GM19395 (cell line): ENCODE results near the gene RASA3.
"Not testable (repeated sequence)": the region's sequence is repeated elsewhere in the genome, so short reads cannot be mapped to it uniquely, and the experiment has no call there.

Source experiments
- ATAC-seq: cut with Tn5 transposase; IDR thresholded peaks from one replicate; pipeline ENCODE4 v1.9.1; 2021; ENCODE audit warnings: mild to moderate bottlenecking, moderate library complexity; ENCODE audit not compliant: unreplicated experiment

Gene RASA3

DNA sequence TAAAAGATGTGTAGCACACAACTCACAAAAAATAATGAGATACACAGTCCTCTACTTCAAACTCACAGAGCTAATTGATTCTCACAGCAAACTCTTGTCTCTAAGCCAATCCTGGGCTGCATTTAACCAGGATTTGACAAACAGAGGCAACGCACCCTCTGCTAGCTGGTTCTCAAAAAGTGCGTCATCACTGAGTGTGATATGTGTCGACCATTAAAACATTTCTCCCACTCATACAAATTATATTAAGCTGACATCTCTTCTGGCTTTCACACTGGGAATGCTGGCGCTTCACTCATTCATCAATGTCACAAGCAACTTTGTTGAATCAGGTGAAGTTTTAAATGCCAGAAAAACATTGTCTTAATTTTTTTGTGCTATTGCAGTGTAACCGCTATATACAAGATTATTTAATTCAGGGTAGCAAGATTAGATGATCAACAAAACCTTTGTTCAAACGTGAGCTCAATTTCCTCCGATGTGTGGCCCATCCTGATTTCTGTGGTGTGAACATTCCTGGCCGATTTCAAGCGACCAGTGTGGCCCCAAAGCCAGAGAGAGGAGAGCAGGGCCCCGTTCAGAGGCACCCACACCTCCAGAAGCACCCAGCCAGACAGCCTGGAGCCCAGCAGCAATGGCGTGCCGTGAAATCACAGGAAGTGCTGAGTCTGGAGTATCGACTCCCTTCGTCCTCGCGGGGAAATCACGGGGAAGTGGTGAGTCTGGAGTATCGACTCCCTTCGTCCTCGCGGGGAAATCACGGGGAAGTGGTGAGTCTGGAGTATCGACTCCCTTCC is 49.4 kb downstream of the RASA3 start:
- no peak for ATAC-seq

DNA sequence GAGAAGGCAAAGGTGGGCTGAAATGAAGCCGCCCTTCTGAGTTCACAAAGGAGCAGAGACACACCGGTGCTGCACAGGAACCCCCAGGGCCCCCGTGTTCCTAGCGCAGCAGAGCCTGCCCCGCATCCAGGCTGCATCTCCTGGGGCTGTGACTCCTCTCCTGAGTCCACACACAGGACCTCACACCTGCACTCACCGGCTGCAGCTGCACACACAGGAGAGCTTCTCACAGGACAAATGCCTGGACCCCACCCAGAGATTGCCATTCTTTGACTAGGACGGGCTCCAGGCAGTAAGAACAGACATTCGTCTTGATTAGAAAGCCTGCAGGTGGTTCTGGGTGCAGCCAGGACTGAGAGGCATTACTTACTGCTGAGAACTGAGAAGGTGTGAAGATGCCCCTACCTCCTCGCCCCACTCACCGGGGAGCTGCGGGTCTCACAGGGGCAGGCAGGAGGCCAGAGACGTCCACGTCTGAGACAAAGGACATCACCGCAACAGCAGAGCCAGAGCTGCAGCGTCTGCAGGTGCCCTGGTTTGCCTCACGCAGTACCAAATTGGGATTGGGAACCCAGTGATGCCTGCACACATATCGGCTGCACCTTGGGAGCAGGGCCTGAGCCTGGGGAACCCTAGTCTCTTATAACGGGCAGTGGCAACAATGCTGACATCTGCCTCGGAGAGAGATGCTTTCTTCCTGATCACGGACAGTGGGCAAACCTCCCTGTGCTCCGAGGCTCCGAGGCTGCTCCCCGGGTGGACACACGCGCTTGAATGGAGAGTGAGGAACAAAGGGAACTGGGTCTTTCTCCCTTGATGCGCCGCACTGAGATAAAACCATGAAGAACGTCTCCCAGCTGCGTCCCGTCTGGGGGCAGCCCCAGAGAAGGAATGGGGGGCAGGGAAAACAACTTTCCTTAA is 50.4 kb downstream of the RASA3 start:
- no peak for ATAC-seq

- ATAC-seq, result no peak
Measured at GRCh38 chr13:114080739-114081561, 51.5 kb downstream of the RASA3 start.

DNA sequence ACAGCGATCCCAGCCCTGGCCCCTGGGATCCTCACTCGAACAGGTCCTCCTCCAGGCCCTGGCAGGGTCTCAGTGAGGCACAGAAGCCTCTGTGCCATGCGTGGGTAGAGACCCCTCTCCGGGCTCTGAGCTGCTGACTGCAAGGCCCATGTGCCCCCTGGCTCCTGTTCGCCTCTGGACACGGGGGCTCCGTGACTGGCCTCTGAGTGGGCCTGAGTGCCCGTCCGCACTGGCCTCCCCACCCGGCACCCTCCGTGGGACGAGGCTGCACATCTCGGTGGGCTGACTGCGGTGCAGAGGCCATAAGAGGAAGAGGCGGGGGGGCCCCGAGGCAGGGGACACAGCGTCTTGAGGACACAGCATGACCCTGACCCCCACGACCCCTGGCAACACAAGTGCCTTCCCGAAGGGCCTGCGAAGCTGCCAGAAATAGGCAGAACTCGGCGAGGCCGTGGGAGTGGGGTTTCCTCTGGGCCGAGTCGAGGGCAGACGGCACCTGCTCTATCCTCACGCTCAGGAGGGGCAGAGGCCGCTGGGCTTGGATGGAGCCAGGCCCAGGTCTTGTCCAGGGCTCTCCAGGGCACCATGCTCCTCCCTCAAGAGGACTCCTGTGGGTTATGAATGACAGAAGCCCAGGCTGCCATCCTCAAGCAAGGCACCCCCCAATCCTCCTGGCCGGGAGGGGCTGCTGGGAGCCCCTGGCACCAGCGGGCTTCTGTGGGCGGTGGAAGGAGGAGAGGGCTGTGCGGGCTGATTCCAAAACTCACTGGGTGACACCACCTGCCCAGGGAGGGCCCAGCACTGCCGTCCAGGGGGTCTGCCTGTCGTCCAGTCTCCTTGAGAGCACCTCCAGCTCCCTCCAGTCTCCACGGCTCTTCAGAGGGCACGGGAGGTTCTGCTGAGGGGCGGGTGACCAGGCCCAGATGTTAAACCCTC is 52.6 kb downstream of the RASA3 start:
- ATAC-seq, result no peak

DNA sequence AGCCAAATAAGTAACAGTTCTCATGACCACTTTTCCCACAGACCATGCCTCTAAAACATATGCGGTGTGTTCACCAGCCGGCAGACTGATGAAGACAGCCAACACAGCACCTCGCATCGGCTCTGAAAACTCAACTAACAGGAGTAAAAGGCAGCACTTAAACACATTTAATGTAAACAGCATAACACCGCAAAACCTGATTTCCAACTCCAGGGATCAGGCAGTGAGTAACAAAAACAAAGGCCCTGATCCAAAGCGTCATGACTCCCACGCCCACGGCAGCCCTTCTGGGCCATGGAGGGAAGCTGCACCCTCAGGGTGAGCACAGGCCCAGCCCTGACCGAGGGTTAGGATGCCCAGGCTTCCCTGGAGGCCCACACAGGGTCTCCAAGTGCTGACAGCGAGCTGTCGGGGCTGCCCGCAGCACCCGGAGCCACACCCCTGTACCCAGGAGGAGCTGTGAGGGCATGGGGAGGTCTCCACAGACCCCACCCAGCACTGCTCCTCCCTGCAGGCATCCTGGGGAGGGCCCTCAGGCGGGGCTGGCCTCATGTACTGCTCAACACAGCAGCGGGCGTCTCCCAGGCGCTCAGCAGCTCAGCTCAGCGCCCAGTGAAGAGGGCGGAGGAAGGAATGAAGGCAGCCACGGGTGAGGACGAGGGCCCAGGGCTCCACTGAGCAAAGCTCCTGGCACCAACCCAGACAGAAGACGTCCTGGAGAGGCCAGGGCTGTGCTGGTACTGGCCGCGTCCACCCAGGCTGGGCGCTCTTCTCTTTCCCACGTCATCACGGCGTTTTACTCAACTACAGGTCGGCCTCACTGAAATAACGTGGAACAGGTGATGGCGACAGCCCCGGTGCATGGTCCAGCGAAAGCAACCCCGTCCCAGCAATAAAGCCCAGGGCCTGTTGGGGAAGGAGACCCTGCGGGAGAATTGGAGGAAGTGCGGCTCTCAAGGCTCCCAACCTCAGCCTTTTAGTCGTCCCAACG is 53.7 kb downstream of the RASA3 start:
- no peak for ATAC-seq

- no peak for ATAC-seq
Measured at GRCh38 chr13:114077933-114078325, 54.5 kb downstream of the RASA3 start.

GRCh38 chr13:114077099-114077932 is 55.1 kb downstream of the RASA3 start:
- ATAC-seq, result no peak

DNA sequence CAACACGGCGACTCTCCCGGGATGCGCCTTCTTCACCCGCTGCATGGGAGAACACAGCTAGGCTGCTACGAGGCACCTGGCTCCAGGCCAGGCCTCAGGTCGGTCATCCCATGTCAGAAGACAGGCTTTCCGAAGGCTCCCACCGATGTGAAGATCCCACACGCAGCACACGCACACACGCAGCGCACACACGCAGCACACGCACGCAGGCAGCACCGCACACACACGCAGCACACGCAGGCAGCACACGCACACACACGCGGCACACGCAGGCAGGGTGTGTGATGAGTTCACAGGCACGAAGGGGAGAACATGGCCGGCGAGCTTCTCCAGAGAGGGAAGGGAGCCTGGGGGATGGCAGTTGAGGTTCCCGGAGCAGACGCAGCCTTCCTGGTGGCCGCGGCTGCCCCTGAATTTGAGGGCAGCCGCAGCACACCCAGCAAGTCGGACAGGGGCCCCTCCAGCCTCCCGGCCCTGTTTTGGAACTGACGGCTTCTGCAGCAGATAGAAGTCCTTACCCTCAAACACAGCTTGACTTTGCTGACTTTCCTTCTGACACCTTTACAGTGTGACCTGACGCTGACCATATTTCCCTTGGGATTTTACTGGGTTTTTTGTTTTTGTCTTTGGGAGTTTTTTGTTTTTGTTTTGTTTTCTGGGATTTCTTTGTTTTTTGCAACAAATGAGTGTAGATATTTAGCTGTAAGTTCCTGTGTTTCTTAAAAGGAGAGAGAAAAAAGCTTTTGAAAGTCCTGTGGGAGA is 55.9 kb downstream of the RASA3 start:
- no peak for ATAC-seq

DNA sequence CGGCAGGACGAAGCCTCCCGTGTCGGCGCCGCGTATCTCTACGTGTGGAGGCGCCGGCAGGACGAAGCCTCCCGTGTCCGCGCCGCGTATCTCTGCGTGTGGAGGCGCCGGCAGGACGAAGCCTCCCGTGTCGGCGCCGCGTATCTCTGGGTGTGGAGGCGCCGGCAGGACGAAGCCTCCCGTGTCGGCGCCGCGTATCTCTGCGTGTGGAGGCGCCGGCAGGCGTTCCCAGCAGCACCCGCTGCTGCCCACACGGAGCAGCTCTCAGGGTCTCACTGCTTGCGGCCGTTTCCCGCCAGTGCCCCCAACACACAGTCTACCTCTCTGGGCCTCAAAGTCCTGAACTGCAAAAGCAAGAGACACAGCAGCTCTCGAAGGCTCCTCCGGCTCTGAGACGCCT is 56.6 kb downstream of the RASA3 start:
- not testable (repeated sequence) for ATAC-seq

DNA sequence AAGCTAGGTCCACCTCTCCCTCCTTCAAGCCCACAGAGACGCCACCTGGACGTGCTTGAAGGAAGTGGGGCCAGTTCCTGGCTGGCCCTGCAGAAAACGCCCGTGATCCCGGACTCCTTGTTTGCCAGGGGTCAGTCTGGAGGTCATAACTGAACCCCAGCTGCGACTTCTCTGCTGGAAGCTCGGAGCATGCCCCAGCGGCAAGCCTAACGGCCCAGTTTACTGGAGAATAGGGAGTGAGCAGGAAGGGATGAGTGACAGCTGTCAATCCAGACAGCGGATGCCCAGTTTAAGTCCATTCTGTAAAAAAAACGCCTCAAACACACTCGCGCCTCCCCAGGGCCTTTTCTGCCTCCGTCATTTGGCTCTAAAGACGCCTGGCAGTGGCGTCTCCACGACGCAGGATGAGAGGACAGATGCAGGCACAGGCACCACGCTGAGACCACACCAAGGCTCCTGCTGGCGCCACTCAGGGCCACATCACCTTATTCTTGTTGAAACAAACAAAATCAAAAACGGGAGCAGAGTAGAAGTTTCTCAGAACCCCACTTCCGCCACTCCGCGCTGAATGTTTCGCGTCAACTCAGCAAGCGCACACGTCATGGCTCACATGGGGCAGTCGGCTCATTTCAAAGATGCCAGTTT is 57.6 kb downstream of the RASA3 start:
- no peak for ATAC-seq

- no peak for ATAC-seq
Measured at GRCh38 chr13:114073881-114074612, 58.4 kb downstream of the RASA3 start.

GRCh38 chr13:114072421-114072820 is 60.0 kb downstream of the RASA3 start:
- no peak for ATAC-seq

DNA sequence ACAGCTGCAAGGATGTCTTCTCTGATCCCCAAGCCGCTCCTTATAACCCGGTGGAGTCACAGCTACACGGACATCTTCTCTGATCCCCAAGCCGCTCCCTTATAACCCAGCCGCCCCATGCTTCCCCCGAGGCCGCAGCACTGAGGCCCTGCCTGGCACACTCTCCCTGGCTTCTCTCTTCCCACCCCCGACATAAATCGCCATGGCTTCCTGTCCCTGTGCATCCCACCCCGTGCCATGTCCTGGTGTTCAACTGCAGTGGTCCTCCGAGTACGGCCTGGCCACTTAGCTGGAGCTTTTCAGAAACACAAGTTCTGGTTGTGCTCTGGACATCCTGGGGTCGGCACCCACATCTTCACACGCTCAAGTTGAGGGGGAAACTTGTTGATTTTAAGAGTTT is 60.4 kb downstream of the RASA3 start:
- no peak for ATAC-seq

DNA sequence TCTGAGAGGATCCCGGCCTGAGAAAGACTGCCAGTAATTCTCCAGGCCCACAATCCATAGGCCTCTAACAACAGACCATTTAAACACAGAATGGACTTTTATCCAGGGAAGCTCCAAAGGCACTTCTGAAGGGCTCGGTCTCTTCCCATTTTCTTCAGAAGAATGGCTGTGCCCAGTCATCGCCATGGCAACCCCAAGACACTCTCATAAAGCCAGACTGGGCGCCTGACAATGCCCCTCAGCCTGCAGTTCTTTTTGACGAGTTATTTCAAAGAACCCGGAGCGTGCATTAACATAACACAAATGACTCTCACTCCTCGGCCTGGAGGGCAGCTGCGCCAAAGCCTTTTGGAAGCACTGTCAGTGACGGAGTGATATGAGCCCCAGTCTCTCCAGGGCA is 61.0 kb downstream of the RASA3 start:
- no peak for ATAC-seq

DNA sequence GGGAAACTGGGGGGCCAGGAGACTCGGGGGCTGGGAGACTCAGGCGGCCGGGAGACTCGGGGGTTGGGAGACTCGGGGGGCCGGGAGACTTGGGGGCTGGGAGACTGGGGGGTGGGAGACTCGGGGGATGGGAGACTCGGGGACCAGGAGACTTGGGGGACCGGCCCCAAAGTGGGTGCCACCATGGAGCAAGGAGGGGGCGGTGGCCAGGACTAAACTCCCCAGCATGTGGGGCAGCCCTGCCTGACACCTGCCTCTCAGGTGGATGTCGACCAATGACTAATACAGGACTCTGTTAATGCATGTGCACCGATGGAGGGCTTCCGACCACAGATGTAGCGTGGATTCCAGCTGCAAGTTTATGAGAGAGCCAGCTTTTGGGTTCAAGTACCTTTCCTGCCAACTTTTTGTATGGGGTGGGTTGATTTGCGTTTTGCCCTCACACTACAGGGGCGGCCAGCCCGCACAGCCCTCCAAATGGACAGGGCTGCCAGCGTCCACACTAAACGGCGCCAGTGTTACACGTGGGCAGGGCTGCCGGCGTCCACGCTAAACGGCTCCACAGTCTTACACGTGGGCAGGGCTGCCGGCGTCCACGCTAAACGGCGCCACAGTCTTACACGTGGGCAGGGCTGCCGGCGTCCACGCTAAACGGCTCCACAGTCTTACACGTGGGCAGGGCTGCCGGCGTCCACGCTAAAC is 62.2 kb downstream of the RASA3 start:
- ATAC-seq, result no peak
